ENCODE measurements around the gene CDH5.

- TF ChIP-seq, protein P1, sequence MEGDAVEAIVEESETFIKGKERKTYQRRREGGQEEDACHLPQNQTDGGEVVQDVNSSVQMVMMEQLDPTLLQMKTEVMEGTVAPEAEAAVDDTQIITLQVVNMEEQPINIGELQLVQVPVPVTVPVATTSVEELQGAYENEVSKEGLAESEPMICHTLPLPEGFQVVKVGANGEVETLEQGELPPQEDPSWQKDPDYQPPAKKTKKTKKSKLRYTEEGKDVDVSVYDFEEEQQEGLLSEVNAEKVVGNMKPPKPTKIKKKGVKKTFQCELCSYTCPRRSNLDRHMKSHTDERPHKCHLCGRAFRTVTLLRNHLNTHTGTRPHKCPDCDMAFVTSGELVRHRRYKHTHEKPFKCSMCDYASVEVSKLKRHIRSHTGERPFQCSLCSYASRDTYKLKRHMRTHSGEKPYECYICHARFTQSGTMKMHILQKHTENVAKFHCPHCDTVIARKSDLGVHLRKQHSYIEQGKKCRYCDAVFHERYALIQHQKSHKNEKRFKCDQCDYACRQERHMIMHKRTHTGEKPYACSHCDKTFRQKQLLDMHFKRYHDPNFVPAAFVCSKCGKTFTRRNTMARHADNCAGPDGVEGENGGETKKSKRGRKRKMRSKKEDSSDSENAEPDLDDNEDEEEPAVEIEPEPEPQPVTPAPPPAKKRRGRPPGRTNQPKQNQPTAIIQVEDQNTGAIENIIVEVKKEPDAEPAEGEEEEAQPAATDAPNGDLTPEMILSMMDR (conservative IDR thresholded peaks at IDR 0.05) = no peak
- no peak for TF ChIP-seq EZH2 (IDR thresholded peaks at IDR 0.05; ENCODE audit: low read depth)
Observed at GRCh38 chr16:66346221-66346620, 20.3 kb upstream of the CDH5 start.
